Stimulated activated CD8-positive, alpha-beta memory T cell treated with anti-CD3 and anti-CD28 coated beads, Interleukin-15, amount 100 ng/mL, for 4 hours (primary cell): ENCODE data around the gene LTB.

Experiments used
- DNase-seq, 2 donors: peaks; one replicate each; pipeline ENCODE4 v3.0.0-alpha.2; 2020; ENCODE audit warnings: low read depth in 2 of 2

LTB gene

GRCh38 chr6:31582230-31582643 is at the start of gene LTB:
Gene LTB (minus strand): TSS chr6:31582424. CDS start chr6:31582417, 7 bp downstream.
- DNase-seq, result no peak

DNA sequence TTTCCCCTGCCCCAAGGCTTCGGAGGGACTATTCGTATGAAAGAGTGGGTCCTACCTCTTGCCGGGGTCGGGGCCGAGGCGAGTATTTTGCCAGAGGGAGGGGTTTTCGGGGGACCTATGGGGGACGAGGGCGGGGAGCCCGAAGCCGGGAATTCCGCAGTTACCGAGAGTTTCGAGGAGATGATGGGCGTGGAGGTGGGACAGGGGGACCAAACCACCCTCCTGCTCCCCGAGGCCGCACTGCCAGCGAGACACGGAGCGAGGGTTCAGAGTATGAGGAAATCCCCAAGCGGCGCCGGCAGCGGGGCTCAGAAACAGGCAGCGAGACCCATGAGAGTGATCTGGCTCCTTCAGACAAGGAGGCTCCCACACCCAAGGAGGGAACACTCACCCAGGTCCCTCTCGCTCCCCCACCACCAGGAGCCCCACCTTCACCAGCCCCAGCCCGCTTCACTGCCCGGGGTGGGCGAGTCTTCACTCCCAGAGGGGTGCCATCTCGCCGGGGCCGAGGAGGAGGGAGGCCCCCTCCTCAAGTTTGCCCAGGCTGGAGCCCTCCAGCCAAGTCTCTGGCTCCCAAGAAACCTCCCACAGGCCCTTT is 49.6 kb upstream of the LTB start:
- DNase-seq, result no peak

DNA sequence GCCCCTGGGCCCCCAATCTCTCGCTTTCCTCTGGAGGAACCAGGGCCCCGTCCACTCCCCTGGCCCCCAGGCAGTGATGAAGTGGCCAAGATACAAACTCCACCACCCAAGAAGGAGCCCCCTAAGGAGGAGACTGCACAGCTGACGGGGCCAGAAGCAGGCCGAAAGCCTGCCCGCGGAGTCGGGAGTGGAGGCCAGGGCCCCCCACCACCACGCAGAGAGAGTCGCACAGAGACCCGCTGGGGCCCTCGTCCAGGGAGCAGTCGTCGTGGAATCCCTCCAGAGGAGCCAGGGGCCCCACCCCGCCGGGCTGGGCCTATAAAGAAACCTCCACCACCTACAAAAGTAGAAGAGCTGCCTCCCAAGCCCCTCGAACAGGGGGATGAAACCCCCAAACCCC is 49.0 kb upstream of the LTB start:
- no peak for DNase-seq

DNA sequence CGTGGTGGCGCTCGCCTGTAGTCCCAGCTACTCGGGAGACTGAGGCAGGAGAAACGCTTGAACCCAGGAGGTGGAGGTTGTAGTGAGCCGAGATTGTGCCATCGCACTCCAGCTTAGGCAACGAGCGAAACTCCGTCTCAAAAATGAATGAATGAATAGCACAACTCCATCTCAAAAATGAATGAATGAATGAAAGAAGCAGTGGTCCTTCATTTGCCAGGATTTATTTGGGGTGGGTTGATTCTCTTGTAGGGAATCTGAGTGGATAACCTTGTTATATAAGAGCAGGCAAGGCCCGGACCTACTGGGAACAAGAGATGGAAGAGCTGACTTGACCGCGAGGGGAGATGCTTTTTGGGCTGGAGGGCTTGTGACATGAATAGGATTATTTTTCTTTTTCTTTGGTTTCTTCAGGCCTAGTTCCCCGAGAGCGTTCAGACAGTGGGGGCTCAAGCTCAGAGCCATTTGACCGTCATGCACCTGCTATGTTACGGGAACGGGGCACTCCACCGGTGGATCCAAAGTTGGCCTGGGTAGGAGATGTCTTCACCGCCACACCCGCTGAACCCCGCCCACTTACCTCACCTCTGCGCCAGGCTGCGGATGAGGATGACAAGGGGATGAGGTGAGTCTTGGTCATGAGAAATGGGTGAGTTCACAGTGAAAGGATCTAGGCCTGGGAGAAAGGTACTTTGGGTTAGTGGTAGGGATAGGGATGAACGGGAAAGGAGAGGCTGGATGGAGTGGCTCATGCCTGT is 48.1 kb upstream of the LTB start:
- DNase-seq, result no peak

DNA sequence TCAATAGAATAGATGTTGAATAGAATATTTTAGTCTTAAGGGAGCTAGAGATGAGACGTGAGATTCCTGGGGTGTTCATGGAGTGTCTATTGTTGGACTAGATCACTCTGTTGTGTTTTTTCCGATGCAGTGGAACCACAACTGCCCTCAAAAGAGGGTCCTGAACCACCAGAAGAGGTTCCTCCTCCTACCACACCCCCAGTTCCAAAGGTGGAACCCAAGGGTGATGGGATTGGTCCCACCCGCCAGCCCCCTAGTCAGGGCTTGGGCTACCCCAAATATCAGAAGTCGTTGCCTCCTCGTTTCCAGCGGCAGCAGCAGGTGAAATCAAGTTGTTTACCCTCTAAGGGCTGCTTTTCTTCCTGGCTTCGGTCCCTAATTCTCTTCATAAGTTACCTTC is 46.8 kb upstream of the LTB start:
- DNase-seq, result no peak

GRCh38 chr6:31627690-31628287 is 45.6 kb upstream of the LTB start:
- DNase-seq, result no peak

DNA sequence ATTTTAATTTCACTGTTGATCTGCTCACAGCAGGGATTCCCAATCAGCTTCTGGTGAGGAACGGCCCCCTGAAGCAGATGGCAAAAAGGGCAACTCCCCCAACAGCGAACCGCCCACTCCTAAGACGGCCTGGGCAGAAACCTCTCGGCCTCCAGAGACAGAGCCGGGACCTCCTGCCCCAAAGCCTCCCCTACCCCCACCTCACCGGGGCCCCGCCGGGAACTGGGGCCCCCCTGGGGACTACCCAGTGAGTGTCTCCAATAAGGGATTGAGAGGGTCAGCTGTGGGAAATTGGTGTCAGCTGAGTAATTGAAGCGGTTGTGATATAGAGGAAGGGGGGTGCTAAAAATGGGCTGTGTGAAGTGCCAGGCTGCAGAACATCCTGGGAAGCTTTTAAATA is 44.7 kb upstream of the LTB start:
- no peak for DNase-seq

- DNase-seq, result no peak
Observed at GRCh38 chr6:31624070-31624469, 41.8 kb upstream of the LTB start.

DNA sequence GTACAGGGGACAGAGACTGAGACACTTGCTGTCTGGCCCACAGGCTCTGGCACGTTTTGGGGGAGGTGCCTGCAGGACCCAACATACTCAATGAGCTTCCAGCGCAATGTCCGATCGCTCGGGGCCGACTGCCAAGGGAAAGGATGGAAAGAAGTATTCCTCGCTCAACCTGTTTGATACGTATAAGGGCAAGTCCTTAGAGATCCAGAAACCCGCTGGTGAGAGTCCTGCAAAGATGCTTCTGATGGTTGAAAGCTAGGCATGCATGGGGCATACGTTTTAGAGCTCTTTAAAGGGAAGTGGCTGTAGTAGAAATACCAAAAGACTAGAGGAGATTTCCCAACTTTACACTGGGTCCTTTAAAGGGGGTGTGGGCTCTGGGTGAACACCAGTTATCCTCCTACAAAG is 40.5 kb upstream of the LTB start:
- no peak for DNase-seq

GRCh38 chr6:31621991-31622390 is 39.8 kb upstream of the LTB start:
- no peak for DNase-seq

- no peak for DNase-seq
Observed at GRCh38 chr6:31621320-31621939, 39.2 kb upstream of the LTB start.

GRCh38 chr6:31620586-31621319 is 38.5 kb upstream of the LTB start, which contains the start of gene PRRC2A:
Gene PRRC2A (plus strand): TSS chr6:31620715. CDS start chr6:31622790, 2,075 bp downstream.
- DNase-seq, result peak; percentile 89 to 93

DNA sequence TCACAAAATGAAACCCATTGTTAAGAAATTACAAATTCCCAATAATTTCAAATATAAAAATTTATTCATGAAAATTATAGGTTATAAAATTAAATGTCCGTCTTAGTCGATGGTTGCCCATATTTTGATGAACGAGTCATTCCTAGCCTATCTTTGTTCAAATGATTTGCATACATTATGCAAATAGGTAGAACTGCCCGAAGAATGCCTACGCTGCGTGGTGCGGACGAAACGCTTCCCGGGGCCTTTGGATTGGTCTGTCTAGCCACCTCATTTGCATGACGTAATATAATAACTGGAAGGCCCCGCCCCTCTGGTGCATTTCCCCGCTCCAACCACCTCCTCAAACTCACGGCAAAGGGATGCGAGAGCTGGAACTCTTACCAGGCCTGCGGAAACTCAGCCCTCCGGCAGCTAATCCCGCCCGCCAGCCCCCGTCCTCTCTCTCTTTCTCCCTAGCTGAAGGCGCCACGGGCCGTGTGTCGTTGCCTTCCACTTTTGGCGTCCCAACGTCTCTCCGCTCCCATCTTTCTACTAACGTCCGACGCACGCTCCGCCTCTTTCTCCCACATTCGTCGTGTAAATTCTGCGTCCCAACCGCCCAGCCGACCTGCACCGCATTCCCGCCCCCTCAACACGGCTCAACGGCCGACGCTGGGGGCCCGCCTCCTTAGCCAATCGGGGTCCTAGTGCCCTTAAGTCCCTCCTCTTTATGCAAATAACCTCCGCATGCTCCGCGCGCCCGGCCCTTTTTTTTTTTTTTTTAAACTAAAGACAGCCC is 37.8 kb upstream of the LTB start:
- DNase-seq, result peak; percentile 92 to 94

DNA sequence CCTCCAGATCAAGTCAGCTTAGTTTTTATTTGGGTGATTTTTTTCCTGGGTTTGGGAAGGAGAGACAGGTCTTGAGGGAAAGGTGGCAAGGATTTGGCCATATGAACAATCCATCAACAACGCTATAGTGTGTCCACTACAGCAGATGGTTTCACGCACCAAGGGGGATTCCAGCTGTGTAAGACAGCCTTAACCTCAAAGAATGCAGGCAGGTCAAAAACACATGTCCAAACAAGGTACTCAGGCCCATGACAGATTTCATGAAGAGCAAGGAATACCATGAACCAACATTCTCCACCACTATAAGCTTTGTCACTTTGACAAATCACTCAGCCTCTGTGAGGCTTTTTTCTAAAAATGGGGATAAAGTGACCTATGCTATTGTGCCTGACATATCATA is 34.8 kb upstream of the LTB start:
- DNase-seq, result no peak

DNA sequence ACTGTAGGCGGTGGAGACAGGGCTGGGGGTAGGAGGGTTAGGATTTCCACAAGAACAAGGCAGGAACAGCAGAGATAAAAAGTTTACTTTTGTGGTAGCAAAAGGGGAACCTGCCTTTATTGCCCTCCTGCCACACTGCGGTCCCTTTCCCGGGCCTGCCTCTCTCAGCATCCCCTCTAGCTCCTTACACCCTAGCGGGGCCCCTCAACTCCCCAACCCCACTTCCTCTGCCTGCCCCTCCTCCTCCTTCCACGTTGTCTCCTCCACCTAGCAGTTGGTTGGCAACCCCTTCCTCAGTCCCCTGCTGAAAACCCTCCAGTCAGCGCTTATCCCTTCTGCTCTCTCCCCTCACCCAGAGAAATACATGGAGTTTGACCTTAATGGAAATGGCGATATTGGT is 33.5 kb upstream of the LTB start:
- no peak for DNase-seq

- DNase-seq, result no peak
Observed at GRCh38 chr6:31614684-31615578, 32.7 kb upstream of the LTB start, which contains the start of gene AIF1. Gene AIF1 (plus strand): TSS chr6:31615234. CDS start chr6:31615330, 96 bp downstream.

- no peak for DNase-seq
Observed at GRCh38 chr6:31614075-31614619, 31.9 kb upstream of the LTB start.

- no peak for DNase-seq
Observed at GRCh38 chr6:31610968-31611367, 28.7 kb upstream of the LTB start.

DNA sequence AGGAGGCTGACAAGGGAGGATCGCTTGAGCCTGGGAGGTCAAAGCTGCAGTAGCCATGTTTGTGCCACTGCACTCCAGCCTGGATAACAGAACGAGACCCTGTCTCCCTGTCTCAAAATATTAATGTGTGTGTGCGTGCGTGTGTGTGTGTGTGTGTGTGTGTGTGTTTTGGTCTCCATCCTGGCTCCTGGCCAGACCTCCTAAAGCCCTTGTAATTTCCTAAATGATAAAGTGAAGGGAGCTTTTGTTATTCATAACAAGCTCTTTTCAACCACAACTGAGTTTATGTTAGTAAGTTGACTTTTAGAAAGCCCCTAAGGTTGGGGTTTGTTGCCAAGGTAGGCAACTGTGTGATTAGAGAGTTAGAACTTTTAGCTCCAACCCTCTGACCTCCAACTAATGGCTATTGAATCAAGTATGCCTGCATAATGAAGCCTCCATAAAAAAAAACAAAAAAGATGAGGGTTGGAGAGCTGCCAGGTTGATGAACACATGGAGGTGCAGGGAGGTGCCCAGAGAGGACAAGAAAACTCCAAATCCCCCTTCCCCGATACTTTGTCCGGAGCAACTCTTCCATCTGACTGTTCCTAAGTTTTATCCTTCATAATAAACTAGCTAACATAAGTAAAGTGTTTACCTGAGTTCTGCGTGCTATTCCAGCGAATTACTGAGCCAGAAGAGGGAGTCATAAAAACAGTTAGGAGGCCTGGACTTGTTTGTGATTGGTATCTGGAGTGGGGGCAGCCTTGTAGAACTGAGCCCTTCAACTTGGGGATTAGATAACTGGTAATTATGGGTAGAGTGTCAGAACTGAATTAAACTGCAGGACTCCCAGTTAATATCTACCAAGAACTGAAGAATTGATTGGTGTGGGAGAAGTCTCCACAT is 27.5 kb upstream of the LTB start:
- DNase-seq, result no peak
